Fibroblast of the conjunctiva (primary cell): ENCODE measurements around the gene SLX4IP.
"Not testable (repeated sequence)": the region's sequence is repeated elsewhere in the genome, so short reads cannot be mapped to it uniquely, and the experiment has no call there.

Experiments
- DNase-seq: peaks from one replicate; pipeline ENCODE4 v3.0.0-alpha.2; 2010; ENCODE audit warnings: low read depth

The SLX4IP gene

GRCh38 chr20:10576411-10577090 is 141.4 kb downstream of the SLX4IP start:
- DNase-seq: no peak

- no peak for DNase-seq
These were observed 142.5 kb downstream of the SLX4IP start for GRCh38 chr20:10577648-10578047.

GRCh38 chr20:10578607-10579006 is 143.5 kb downstream of the SLX4IP start:
- no peak for DNase-seq

- DNase-seq: no peak
These were observed 144.8 kb downstream of the SLX4IP start for GRCh38 chr20:10579942-10580341.

GRCh38 chr20:10580700-10581099 is 145.6 kb downstream of the SLX4IP start:
- no peak for DNase-seq

- no peak for DNase-seq
These were observed 146.7 kb downstream of the SLX4IP start for GRCh38 chr20:10581823-10582222.

GRCh38 chr20:10584371-10584770 is 149.3 kb downstream of the SLX4IP start:
- no peak for DNase-seq

- no peak for DNase-seq
These were observed 150.2 kb downstream of the SLX4IP start for GRCh38 chr20:10585308-10585707.

GRCh38 chr20:10586296-10586695 is 151.2 kb downstream of the SLX4IP start:
- DNase-seq: no peak

GRCh38 chr20:10590446-10590845 is 155.3 kb downstream of the SLX4IP start:
- not testable (repeated sequence) for DNase-seq

GRCh38 chr20:10590950-10591671 is 156.0 kb downstream of the SLX4IP start:
- DNase-seq: no peak

GRCh38 chr20:10591946-10592521 is 156.9 kb downstream of the SLX4IP start:
- no peak for DNase-seq

GRCh38 chr20:10594296-10594868 is 159.3 kb downstream of the SLX4IP start:
- DNase-seq: no peak

GRCh38 chr20:10595266-10595665 is 160.2 kb downstream of the SLX4IP start:
- no peak for DNase-seq

- no peak for DNase-seq
These were observed 160.9 kb downstream of the SLX4IP start for GRCh38 chr20:10595985-10596384.

GRCh38 chr20:10596710-10597121 is 161.6 kb downstream of the SLX4IP start:
- peak; percentile 47 for DNase-seq

GRCh38 chr20:10597637-10598036 is 162.5 kb downstream of the SLX4IP start:
- DNase-seq: no peak

GRCh38 chr20:10602221-10602871 is 167.2 kb downstream of the SLX4IP start:
- DNase-seq: no peak

GRCh38 chr20:10603378-10603777 is 168.3 kb downstream of the SLX4IP start:
- DNase-seq: no peak

GRCh38 chr20:10603971-10604864 is 169.1 kb downstream of the SLX4IP start:
- DNase-seq: peak; percentile 65

GRCh38 chr20:10604865-10605440 is 169.8 kb downstream of the SLX4IP start:
- no peak for DNase-seq
